ENCODE measurements around the gene IZUMO4.
"Not testable (repeated sequence)": the region's sequence is repeated elsewhere in the genome, so short reads cannot be mapped to it uniquely, and the experiment has no call there.

IZUMO4 gene

DNA sequence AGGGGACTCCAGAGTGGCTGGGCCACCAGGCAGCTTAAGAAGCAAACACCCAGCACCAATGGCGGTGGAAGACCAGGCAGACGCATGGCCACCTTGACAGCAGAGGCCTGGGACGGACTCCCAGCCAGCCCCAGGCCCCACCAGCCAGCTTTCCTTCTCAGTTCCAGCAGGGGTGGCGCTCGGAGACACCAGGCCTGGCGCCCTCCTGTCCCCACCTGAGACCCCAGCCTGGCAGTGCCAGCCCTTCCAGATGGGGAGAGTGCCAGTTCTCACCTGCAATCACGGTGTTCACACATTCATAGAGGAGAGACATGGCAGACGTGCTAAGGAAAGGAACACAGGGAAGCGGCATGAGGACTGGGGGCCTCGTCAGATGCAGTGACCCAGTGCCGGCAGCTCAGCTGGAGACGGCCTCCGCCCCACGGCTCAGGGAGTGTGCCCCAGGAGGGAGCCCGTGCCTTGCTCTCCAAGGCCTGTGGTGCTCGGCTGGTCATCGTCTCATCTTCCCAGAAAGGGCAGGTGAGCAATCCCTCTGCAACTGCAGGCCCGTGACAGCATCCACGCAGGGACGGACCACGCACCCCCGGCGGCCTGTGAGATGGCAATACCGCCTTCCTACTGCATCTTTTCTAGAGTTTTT is 30.3 kb downstream of the IZUMO4 start:
- no peak for DNase-seq (ENCODE audit: low read depth)

DNA sequence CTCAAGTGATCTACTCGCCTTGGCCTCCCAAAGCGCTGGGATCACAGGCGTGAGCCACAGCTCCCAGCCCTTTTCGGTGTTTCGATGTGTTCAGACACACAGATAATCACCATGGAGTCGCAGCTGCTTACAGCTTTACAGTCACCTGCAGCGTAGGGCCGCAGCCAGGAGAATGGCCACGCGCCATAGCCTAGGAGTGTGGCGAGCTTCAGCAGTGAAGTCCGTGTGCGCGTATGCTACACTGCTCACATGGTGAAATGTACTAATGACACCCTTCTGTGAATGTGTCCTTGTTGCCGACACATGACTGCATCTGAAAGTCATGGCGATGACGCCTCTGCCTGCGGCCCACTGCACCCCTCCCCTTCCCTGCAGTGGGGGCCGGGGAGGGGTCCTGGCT is 31.0 kb downstream of the IZUMO4 start:
- no peak for DNase-seq (ENCODE audit: low read depth)

DNA sequence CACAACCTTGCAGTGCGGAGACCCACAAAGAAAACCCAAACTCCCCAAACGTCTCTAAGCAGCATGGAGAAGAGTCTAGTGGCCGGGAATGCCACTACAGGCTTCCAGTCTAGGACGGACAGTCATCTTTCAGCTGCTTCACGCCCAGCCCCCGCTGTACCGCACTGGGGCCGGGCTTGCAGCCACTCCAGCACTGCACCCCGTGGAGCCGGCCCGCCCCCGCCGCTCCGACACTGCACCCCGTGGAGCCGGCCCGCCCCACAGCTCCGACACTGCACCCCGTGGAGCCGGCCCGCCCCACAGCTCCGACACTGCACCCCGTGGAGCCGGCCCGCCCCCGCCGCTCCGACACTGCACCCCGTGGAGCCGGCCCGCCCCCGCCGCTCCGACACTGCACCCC is 31.5 kb downstream of the IZUMO4 start:
- not testable (repeated sequence) for DNase-seq (ENCODE audit: low read depth)

DNA sequence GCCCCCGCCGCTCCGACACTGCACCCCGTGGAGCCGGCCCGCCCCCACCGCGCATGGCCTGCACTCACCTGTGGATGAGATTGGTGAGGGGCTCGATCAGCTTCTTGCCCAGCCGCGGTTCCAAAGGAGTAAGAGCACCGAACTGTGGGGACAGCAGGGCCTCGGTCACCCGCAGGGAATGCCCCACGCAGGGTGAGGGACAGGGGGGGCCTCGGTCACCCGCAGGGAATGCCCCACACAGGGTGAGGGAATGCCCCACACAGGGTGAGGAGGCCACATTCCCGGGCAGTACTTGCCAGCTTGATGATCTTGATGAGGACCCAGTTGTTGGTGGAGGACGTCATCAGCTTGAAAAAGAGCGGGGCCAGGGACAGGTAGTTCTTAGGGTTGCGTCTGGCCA is 32.3 kb downstream of the IZUMO4 start:
- DNase-seq (ENCODE audit: low read depth), result no peak

DNA sequence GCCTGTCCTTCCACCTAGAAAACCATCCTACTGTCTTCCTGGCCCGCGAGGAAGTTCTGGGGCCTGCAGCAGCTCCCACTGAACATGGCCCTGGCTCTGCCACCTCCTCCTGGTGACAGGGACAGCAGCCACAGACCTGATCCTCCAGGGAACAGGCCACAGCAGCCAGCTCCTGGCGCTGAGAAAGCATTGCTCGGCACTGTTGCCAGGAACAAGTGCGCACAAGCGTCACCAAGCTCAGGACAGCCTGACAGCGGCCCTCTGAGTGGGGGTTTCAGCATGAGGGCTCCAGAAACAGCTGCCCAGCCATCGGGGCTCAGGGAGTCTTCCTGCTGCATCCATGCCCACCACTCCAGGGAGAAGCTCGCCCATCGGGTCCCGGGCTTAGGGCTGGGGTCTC is 32.8 kb downstream of the IZUMO4 start:
- DNase-seq (ENCODE audit: low read depth), result no peak

DNA sequence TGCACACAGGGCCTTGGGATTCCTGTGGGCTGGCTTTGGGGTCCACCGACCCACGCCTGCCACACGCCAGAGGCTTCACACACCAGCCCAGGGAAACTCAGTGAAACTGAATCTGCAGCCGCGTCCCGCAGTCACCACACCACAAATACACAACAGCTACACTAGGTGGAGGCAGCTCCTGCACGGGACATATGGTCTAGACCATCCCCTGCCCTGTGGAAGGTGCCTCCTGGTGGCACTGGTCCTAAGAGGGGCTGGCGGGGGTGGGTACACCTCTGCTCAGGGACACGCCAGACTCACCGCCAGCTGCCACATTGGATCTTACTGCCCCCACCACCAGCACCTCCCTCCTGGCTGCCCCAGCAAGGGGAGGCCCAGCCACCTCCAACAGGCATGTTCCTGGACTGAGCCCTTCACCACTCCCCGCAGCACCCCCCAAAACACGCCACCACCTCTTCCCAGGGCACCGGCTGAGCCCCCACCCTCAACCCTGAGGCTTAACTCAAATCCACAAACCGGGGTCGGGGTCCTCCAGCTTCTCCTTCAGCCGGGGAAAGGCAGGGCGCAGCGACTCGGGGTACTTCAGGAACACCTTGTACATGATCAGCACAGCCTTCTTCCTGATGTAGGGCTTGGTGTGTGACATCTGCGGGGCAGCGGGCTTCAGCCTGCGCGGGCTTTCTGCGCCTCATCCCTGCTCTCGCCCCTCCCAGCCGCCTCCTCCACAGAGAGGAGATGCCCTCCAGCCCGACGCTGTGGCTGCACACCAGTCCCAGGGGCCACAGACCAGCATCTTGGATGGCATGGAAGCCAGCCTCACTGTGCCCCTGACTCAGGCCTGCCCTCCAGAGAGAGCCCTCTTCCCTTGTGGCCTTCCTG is 33.4 kb downstream of the IZUMO4 start:
- DNase-seq (ENCODE audit: low read depth), result no peak

DNA sequence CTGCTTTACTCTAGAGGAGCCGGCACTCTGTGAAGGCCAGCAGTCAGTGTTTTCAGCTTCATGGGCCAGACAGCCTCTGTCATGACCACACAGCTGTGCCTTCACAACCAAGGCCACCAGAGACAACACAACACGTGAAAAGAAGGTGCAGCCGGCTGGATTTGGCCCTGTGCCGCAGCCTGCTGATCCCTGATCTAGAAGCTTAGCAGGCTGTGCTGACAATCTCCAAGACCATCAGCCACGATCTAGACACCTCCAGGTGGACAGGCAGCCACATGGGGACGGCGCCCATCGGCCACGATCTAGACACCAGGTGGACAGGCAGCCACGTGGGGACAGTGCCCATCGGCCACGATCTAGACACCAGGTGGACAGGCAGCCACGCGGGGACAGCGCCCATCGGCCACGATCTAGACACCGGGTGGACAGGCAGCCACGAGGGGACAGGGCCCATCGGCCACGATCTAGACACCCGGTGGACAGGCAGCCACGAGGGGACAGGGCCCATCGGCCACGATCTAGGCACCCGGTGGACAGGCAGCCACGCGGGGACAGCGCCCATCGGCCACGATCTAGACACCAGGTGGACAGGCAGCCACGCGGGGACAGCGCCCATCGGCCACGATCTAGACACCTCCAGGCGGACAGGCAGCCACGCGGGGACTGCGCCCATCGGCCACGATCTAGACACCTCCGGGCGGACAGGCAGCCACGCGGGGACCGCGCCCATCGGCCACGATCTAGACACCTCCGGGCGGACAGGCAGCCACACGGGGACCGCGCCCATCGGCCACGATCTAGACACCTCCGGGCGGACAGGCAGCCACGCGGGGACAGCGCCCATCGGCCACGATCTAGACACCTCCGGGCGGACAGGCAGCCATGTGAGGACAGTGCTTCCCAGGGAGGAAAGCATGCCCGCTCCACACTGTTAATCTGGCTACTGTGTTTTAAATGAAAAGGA is 34.6 kb downstream of the IZUMO4 start:
- DNase-seq (ENCODE audit: low read depth), result not testable (repeated sequence)

DNA sequence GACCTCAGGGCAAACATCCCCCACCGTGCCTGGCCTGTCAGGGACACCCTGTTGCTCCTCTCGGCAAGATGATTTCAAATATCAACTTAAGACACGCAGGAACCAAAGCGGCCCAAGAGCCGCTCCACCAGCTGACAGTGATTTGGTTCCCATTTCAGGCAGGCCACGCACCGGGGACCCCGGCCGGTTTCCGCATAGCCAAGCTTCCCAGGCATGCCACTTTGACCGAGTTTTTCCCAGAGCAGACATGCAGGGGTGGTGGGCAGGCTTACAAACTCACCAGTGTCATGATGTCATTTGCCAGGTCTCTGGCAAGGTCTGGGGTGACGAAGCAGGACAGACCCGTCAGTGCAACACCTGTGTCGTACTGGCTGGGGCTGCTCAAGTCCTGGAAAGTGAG is 35.5 kb downstream of the IZUMO4 start:
- no peak for DNase-seq (ENCODE audit: low read depth)

DNA sequence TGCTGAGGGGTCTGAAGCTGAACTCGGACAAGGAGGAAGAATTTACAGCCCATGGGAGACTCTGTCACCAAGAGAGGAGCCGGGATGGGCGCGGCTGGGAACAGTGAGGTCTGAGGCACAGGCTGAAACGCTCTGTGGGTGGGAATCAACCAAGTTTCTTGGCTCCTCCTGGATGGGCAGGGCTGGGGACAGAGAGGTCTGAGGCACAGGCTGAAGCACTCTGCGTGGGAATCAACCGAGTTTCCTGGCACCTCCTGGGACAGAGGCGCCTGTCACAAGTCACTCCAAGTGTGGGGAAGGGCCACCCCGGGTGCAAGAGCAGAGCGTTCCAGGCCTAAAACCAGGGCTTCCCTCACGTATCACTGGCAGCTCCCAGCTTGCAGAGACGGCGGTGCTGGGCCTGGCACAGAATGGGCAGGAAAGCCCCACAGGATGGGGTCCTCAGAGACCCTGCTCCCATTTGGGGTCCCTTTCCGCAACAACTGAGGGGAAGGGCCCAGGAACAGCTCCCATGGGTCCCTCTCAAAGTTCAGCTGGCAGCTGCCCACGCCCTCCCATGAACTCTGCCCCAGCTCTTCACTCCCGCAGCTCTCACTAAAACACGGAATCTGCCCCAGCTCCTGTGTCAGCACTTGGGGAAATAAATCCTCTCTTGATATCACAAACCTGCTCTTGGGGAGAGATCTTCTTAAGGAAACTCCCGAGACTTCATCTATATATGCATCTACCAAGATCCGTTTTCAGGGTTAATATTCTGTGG is 36.2 kb downstream of the IZUMO4 start:
- DNase-seq (ENCODE audit: low read depth), result no peak

DNA sequence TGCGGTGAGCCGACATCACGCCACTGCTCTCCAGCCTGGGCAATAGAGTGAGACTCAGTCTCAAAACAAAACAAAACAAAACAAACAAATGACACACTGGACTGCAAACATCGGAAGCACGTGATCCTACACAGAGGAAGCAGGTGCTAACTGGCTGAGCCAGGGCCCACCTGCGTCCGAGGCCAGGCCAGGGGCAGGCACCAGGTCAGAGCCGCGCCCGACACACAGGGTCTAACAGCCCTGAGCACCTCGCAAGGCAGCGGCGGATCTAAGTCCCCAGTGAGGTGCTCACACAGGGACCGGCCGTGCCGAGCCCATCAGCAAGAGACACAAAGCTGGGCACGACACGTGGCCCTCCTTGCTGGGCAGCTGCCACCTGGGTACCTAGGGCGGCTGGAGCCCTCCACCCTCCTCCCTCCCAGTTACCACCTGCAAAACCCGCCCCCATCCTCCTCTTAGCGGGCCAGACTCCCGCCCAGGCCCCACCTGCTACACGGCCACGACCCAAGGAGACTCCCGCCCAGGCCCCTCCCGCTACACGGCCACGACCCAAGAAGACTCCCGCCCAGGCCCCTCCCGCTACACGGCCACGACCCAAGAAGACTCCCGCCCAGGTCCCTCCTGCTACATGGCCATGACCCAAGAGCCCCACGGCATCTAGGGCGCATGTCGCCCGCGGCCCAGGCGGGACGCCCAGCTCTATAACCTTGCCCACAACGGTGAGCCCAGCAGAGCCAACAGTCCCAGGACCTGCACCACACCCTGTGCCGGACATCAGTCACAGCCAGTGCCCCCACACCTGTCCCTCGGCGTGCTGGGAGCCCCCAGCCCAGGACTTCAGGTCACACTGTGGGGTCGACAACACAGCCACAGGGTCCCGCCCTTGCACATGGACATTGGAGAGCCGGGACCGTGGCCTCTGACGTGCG is 39.0 kb downstream of the IZUMO4 start:
- DNase-seq (ENCODE audit: low read depth), result no peak

DNA sequence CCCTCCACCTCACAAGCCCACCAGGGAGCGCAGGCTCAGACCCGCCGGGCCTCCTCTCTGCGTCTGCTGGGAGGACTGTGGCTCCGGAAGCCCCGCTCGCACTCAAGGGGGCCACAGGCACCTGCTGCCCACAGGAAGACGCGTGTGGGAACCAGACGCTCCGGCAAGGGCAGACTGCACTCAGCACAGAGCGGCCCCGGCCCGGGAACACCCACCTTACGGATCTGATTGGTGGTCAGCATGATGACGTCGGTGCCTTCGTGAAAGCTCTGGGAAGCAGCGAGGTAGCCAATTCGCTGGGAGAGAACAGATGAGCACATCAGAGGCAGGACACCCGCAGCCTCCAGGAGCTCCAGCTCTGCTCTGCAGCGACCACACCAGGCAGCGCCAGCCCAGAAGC is 40.1 kb downstream of the IZUMO4 start:
- DNase-seq (ENCODE audit: low read depth), result no peak

DNA sequence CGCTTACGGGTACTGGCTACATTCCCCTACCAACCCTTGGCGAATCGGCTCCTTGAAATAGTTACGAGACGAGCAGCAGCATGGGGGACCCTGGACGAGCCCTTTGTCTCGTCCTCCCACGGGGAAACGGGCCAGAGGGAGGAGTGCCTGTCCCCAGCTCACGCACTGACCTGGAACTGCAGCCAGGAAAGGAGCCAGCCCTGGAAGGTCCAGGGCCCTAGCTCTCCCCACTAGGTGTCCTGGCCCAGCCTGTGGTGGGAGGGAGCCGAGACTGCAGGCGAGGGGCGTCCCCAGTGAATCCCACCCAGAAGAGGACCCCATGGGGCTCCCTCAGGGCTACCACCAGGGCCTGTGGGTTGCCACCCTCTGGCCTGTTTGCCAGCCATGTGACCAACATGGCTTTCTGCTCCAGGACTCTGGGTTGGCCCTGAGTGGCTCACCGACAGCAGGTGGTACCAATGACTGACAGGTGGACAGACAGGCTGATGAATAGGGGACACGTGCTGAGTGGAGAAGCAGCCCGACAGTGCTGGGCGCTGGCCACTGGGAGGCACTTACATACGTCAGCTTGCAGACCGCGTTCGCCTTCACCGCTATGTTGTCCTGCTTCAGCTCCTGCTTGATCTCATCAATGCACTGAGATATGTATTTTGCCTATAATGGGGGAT is 41.5 kb downstream of the IZUMO4 start:
- no peak for DNase-seq (ENCODE audit: low read depth)

DNA sequence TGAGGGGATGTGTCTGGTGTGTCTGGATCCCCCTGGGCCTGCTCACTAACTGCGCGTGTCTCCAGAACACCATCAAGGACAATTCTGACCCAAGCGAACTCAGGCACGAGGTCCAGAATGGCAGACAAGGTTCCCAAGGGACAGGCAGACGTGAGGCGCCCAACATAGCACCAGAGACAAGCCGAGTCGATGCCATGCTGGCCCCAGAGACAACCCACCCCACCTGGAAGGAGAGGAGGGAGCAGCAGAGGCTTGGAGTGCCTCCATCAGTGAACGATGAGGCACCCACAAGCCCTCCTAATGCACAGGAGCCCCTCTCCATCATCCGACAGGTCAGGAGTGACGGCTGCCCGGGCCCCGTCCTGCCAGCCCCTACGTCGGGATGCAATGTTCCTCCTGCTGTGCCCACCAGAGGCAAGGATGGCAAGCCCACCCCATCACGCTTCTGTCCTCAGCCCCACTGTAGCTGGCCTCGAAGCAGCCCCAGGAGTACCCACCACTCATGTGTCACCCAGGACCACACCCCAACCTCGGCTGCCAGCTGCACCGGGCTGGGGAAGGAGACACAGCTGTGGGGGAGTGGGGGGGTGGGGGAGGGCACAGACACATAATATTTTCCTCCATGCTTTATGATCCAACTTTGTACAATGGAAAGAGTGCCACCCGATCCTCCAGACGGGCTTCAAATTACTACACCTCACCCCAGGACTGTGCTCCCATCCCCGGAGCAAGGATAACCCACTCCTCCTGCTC is 42.8 kb downstream of the IZUMO4 start:
- DNase-seq (ENCODE audit: low read depth), result no peak

DNA sequence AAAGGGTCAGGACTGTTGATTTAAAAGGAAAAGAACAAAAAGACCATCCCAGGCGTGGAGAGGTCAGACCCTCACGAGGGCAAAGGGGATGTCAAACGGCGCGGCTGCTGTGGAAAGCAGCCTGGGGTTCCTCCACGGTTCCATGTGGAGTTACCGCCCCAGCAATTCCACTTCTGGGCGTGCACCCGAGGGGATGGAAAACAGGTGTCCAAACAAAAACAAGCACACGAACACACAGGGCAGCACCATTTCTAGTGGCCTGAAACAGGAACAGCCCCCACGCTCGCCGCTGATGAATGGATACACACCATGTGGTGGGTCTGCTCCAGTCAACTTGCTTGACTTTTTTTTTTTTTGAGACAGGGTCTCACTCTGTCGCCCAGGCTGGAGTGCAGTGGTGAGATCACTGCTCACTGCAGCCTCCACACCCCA is 43.4 kb downstream of the IZUMO4 start:
- no peak for DNase-seq (ENCODE audit: low read depth)

DNA sequence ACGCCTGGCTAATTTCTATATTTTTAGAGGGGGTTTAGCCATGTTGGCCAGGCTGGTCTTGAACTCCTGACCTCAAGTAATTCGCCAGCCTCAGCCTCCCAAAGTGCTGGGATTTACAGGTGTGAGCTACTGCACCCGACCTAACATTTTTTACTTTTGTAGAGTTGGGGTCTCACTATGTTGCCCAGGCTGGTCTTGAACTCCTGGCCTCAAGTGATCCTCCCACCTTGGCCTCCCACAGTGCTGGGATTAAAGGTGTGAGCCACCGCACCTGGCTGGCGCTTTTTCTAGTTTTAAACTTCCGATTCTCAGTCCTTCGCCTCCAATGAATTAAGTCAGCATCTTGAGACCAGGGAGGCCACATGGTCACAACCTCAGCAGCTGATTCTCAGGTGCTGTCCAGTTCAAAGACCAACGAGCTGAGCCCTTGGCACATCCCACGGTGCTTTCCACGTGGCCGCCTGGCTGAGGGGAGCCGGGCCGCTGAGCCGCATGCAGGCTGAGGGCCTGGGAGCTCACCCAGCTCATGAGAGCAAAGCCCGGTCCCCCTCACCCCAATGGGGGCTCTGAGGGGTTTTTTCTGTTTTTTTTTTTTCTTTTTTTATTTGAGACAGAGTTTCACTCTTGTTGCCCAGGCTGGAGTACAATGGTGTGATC is 45.6 kb downstream of the IZUMO4 start:
- no peak for DNase-seq (ENCODE audit: low read depth)

DNA sequence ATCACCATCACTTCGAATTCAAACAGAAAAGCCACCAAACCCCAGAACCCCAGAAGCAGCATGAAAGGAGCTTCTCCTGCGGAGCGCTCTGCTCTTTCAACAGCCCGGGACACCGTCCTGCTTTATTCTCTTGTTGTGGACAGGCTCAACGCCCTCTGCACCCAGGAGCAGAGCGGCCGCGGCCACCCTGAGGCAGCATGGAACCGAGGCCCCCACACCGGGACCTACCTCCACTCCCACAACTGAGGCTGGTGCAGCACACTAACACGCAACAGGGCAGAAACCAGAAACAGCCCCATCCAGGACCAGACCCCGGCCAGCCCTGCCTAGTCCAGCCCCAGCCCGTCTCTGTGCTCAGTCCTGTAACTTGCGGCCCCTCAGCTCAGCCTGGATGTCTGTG is 47.5 kb downstream of the IZUMO4 start:
- DNase-seq (ENCODE audit: low read depth), result no peak

DNA sequence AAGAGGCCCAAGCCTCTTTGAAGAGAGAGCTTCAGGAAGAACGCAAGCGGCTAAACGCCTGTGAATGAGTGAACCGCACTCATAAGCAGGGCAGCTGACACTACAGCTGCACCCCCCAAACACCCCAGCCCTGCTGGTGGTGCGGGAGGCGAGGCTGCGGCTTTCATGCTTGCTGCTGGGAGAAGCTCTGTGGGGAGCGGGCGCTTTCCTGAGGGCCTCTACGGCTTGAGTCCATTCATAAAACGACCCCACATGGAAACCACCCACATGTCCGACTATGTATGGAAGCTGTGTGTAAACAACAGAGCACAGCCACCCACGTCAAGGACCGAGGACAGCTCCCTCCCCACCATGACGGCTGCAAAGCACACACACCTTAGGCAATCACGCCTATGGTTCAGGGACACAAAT is 49.1 kb downstream of the IZUMO4 start:
- no peak for DNase-seq (ENCODE audit: low read depth)

DNA sequence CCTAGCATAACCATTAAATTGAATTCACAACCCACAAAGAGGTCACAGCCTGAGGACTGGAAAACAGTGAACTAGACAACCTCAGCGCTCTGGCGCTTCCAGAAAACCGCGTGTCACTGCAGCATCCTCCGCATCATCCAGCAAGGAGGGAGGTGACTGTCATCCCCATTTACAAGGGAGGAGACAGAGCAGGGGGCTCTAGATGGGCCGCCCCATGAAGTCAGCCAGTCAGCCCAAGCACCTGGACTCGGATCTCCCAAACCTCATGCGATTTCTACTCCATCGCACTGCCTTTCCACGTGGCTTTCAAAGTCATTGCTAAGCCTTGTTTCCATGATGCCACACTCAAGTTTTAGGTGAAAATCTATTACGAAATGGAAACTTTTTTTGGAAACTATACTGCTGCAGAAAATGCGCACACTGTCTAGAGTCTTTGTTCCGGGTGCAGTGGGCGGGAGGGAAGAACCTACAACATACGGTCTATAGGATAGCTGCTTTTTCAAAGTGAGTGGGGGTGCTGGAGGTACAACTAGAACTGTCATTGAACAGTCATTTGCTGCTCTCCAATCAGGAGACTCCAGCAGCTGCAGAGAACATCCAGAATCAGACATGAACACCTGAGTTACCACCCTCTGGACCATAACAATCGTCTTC is 51.9 kb downstream of the IZUMO4 start:
- DNase-seq (ENCODE audit: low read depth), result no peak
